ENCODE data around the gene ARID5B. TPM values are rescaled to one million over a fixed set of nuclear protein-coding genes. Genes with fewer than 3 reads are reported as not detected.

Gene ARID5B
- total RNA-seq, 1 experiment from 2014 or later, result 2.3 TPM

DNA sequence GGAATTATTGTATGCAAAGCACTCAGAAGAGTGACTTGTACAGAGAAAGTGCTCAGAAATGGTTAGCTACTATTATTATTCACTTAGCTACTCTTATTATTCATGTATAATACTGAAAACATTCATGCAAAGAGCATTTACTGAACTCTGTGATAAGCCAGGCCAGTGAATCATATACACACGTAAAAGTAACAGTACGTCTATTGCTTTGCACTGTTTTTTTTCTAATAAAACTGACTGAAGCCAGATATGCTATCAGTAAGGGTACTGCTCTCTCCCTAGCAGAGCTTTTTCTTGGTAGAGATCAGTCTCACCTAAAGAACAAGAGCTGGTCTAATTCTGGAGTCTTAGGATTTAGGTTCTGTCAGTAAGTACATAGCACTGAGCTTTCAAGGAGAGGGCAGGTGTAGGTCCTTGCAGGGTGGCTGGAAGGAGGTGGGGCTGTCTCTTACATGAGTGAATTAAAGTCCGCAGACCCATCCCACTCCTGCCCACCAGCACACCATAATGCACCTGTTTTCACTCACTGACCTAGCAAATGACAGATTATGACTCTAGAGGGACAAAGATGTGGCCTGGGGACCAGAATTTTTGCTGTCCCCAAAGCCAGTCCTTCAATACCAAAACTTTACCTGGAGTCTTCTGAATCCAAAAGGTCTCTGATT, 145.9 kb downstream of the ARID5B start:
- ATAC-seq (no peak), DNase-seq (ENCODE audit: low spot score) (no peak)
- Mint-ChIP-seq H3K27ac (no peak overlapping the region), H3K9me3 (no peaks in the 10 kb centered on the region), H3K4me3 (no peak overlapping the region), H3K4me1 (peaks cover 83% of the 10 kb centered on the region), H3K27me3 (ENCODE audit: low read depth) (no peaks in the 10 kb centered on the region; the same call in 1 of the 2 replicates), H3K36me3 (no peaks in the 10 kb centered on the region)
- POLR2A ChIA-PET, result no interaction called here
- TF ChIP-seq ZNF138 (CRISPR knock-in tag; conservative IDR thresholded peaks at IDR 0.05), result no peak
- no peak for TF ChIP-seq IRF2 (CRISPR knock-in tag; IDR thresholded peaks at IDR 0.05; ENCODE audit: borderline replicate concordance, low read depth)
- no peak for TF ChIP-seq RELA (CRISPR knock-in tag; IDR thresholded peaks at IDR 0.05; ENCODE audit: borderline replicate concordance)
- no peak for TF ChIP-seq CREM (CRISPR knock-in tag; IDR thresholded peaks at IDR 0.05)
- TF ChIP-seq ZNF671 (CRISPR knock-in tag; IDR thresholded peaks at IDR 0.05), result no peak
- TF ChIP-seq, protein P1, sequence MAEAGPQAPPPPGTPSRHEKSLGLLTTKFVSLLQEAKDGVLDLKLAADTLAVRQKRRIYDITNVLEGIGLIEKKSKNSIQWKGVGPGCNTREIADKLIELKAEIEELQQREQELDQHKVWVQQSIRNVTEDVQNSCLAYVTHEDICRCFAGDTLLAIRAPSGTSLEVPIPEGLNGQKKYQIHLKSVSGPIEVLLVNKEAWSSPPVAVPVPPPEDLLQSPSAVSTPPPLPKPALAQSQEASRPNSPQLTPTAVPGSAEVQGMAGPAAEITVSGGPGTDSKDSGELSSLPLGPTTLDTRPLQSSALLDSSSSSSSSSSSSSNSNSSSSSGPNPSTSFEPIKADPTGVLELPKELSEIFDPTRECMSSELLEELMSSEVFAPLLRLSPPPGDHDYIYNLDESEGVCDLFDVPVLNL (CRISPR knock-in tag; IDR thresholded peaks at IDR 0.05; ENCODE audit: borderline replicate concordance, low read depth), result no peak
- TF ChIP-seq GRHL2 (CRISPR knock-in tag; IDR thresholded peaks at IDR 0.05; ENCODE audit: insufficient replicate concordance, severe bottlenecking), result no peak
- TF ChIP-seq RORB (CRISPR knock-in tag; IDR thresholded peaks at IDR 0.05), result no peak
- TF ChIP-seq TCF7 (CRISPR knock-in tag; IDR thresholded peaks at IDR 0.05; ENCODE audit: low read depth), result no peak
- no peak for TF ChIP-seq NFYB (CRISPR knock-in tag; conservative IDR thresholded peaks at IDR 0.05; ENCODE audit: low read depth)
- no peak for TF ChIP-seq JAZF1 (CRISPR knock-in tag; IDR thresholded peaks at IDR 0.05)
- TF ChIP-seq ZNF263 (CRISPR knock-in tag; IDR thresholded peaks at IDR 0.05; ENCODE audit: low read depth), result no peak
- TF ChIP-seq ZNF425 (CRISPR knock-in tag; conservative IDR thresholded peaks at IDR 0.05), result no peak
- no peak for TF ChIP-seq TEAD4 (CRISPR knock-in tag; IDR thresholded peaks at IDR 0.05)
- TF ChIP-seq OVOL2 (CRISPR knock-in tag; IDR thresholded peaks at IDR 0.05; ENCODE audit: borderline replicate concordance), result no peak
- TF ChIP-seq CTCF (IDR thresholded peaks at IDR 0.05), result no peak
- TF ChIP-seq SOX15 (CRISPR knock-in tag; IDR thresholded peaks at IDR 0.05), result no peak
- TF ChIP-seq CDX4 (CRISPR knock-in tag; IDR thresholded peaks at IDR 0.05; ENCODE audit: borderline replicate concordance), result no peak
- TF ChIP-seq, protein P2, sequence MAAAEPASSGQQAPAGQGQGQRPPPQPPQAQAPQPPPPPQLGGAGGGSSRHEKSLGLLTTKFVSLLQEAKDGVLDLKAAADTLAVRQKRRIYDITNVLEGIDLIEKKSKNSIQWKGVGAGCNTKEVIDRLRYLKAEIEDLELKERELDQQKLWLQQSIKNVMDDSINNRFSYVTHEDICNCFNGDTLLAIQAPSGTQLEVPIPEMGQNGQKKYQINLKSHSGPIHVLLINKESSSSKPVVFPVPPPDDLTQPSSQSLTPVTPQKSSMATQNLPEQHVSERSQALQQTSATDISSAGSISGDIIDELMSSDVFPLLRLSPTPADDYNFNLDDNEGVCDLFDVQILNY (CRISPR knock-in tag; IDR thresholded peaks at IDR 0.05), result no peak
- CTCF ChIA-PET, result interaction anchor here (1.2 kb wide), 1 partner anchor 9 kb away, joined by 5 read pairs; no protein-coding TSS in a partner anchor

DNA sequence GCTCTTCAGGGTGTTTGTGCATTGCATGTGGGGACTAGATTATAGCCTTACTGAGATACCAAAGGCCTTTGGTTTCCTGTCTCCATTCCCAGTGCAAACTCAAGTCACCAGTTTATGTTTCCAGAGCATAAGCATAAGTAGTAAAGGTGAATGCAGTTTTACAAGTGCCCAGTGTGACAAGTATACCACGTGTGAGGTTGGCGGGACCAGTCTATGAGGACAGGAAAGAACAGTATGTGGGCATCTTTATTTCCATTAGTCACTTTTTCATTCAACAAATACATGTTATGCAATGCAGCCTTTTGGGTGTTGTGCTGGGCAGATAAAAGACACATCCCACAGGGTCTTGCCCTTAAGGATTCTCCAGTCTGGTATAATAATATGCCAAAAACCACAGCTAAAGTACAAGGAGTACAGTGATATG, 146.5 kb downstream of the ARID5B start:
- H3K4me1 Mint-ChIP-seq, result peaks cover 79% of the 10 kb centered on the region
- POLR2A ChIA-PET, result no interaction called here
- ATAC-seq, result no peak
- no peak for DNase-seq (ENCODE audit: low spot score)
- H3K36me3 Mint-ChIP-seq, result no peaks in the 10 kb centered on the region
- no peak overlapping the region for H3K27ac Mint-ChIP-seq
- H3K27me3 Mint-ChIP-seq (ENCODE audit: low read depth), result no peaks in the 10 kb centered on the region; the same call in 1 of the 2 replicates
- CTCF ChIA-PET, result interaction anchor here (1.6 to 2.8 kb wide), 2 partner anchors 12 to 151 kb away, joined by 4 to 15 read pairs; no protein-coding TSS in a partner anchor
- 0 out of 2 replicates have a peak, but pooled peaks cover 4% of the 10 kb centered on the region for H3K9me3 Mint-ChIP-seq
- H3K4me3 Mint-ChIP-seq, result no peak overlapping the region
- TF ChIP-seq ZNF532 (CRISPR knock-in tag; IDR thresholded peaks at IDR 0.05; ENCODE audit: borderline replicate concordance) (no peak), ZNF281 (CRISPR knock-in tag; IDR thresholded peaks at IDR 0.05) (no peak)

Data from WTC11 (cell line).